GM23338 (cell line): ENCODE measurements around the gene SEMA4D. TPM values are rescaled to one million over a fixed set of nuclear protein-coding genes. Genes with fewer than 3 reads are reported as not detected.

Experiments
- ATAC-seq: fragments of 200-7000 bp; cut with Tn5 transposase; 3 replicates; pipeline ENCODE4 v1.9.1; 2020
- DNase-seq: peaks from one replicate; pipeline ENCODE4 v3.0.0-alpha.2; 2015; ENCODE audit warnings: low spot score
- H2AFZ ChIP-seq: fragments of 200-600 bp; sonication (generic); 2 replicates; pipeline ENCODE4 v1.8.0; 2016; ENCODE audit warnings: antibody characterized with exemption, mild to moderate bottlenecking, moderate library complexity
- H3F3A ChIP-seq: fragments of 200-600 bp; sonication (generic); replicated peaks from 2 replicates; pipeline ENCODE4 v1.8.0; 2017; ENCODE audit warnings: antibody characterized with exemption, mixed run types, low read depth
- H3K27ac ChIP-seq: fragments of 200-600 bp; sonication (generic); 2 replicates; pipeline ENCODE4 v1.6.1; 2016; ENCODE audit warnings: low read depth
- H3K27me3 ChIP-seq: fragments of 200-600 bp; sonication (generic); 2 replicates; pipeline ENCODE4 v1.8.0; 2016; ENCODE audit warnings: mild to moderate bottlenecking, mixed run types, moderate library complexity; ENCODE audit not compliant: insufficient read depth
- H3K36me3 ChIP-seq: fragments of 200-600 bp; sonication (generic); 2 replicates; pipeline ENCODE4 v1.8.0; 2016; ENCODE audit warnings: mild to moderate bottlenecking; ENCODE audit not compliant: insufficient read depth
- H3K4me1 ChIP-seq: fragments of 200-600 bp; sonication (generic); 2 replicates; pipeline ENCODE4 v1.8.0; 2016; ENCODE audit warnings: mild to moderate bottlenecking, moderate library complexity; ENCODE audit not compliant: insufficient read depth
- H3K4me2 ChIP-seq: fragments of 200-600 bp; sonication (generic); 2 replicates; pipeline ENCODE4 v1.7.1; 2017; ENCODE audit warnings: mixed run types
- H3K4me3 ChIP-seq: fragments of 200-600 bp; sonication (generic); 2 replicates; pipeline ENCODE4 v1.6.1; 2016; ENCODE audit warnings: mixed run types
- H3K79me2 ChIP-seq: fragments of 200-600 bp; sonication (generic); replicated peaks from 2 replicates; pipeline ENCODE4 v1.8.0; 2017; ENCODE audit warnings: mild to moderate bottlenecking; ENCODE audit not compliant: insufficient read depth
- H3K9me2 ChIP-seq: fragments of 200-600 bp; sonication (generic); 2 replicates; pipeline ENCODE4 v1.8.0; 2017; ENCODE audit not compliant: insufficient read depth
- H4K20me1 ChIP-seq: fragments of 200-600 bp; sonication (generic); replicated peaks from 2 replicates; pipeline ENCODE4 v1.8.0; 2017; ENCODE audit warnings: mild to moderate bottlenecking; ENCODE audit not compliant: insufficient read depth
- H3K27ac Mint-ChIP-seq: 2 replicates; pipeline ENCODE4 v1.8.0; 2020; ENCODE audit warnings: inconsistent platforms, mild to moderate bottlenecking, moderate library complexity, mixed read lengths
- H3K27me3 Mint-ChIP-seq: 3 replicates; pipeline ENCODE4 v1.8.0; 2022; ENCODE audit warnings: low read depth, mild to moderate bottlenecking, moderate library complexity, mixed read lengths, inconsistent platforms; ENCODE audit not compliant: insufficient read depth, poor library complexity
- H3K36me3 Mint-ChIP-seq: 3 replicates; pipeline ENCODE4 v1.8.0; 2021; ENCODE audit warnings: low read depth, mild to moderate bottlenecking, inconsistent platforms, moderate library complexity, mixed read lengths
- H3K4me1 Mint-ChIP-seq: 3 replicates; pipeline ENCODE4 v1.8.0; 2020; ENCODE audit warnings: mild to moderate bottlenecking, inconsistent platforms, mixed read lengths
- H3K4me3 Mint-ChIP-seq: 3 replicates; pipeline ENCODE4 v1.8.0; 2021; ENCODE audit warnings: moderate library complexity, mild to moderate bottlenecking, inconsistent platforms, mixed read lengths
- H3K9me3 Mint-ChIP-seq: 3 replicates; pipeline ENCODE4 v1.8.0; 2020; ENCODE audit warnings: moderate library complexity, mild to moderate bottlenecking, inconsistent platforms, mixed read lengths
- CREB1 ChIP-seq: fragments of 250-450 bp; sonication (Bioruptor Pico); IDR thresholded peaks from 2 replicates; pipeline ENCODE4 v1.5.0; 2020; ENCODE audit warnings: low read depth, mild to moderate bottlenecking, moderate library complexity
- CTCF ChIP-seq, 2 experiments: fragments of 200-600 bp in 1 of 2; sonication (generic) in 1 of 2; conservative IDR thresholded peaks; 2 replicates each; pipeline versions ENCODE4 v1.5.1 to v1.6.1; 2016 to 2017; ENCODE audit warnings: antibody characterized with exemption in 2 of 2, low read depth in 2 of 2, mild to moderate bottlenecking in 2 of 2, moderate library complexity in 1 of 2
- ETS1 ChIP-seq: IDR thresholded peaks from 2 replicates; pipeline ENCODE4 v1.6.1; 2016; ENCODE audit warnings: antibody characterized with exemption
- EZH2 ChIP-seq: fragments of 200-600 bp; sonication (generic); IDR thresholded peaks from one replicate; pipeline ENCODE4 v1.8.0; 2017; ENCODE audit warnings: antibody characterized with exemption, mild to moderate bottlenecking, low read depth; ENCODE audit not compliant: unreplicated experiment
- EZH2phosphoT487 ChIP-seq: fragments of 200-600 bp; sonication (generic); IDR thresholded peaks from one replicate; pipeline ENCODE4 v1.8.1; 2018; ENCODE audit warnings: antibody characterized with exemption; ENCODE audit not compliant: unreplicated experiment
- JUNB ChIP-seq: IDR thresholded peaks from one replicate; pipeline ENCODE4 v1.6.1; 2016; ENCODE audit warnings: antibody characterized with exemption; ENCODE audit not compliant: unreplicated experiment
- NANOG ChIP-seq: IDR thresholded peaks from 2 replicates; pipeline ENCODE4 v1.6.1; 2016; ENCODE audit warnings: antibody characterized with exemption, borderline replicate concordance
- POLR2AphosphoS5 ChIP-seq: IDR thresholded peaks from 2 replicates; pipeline ENCODE4 v1.6.1; 2016; ENCODE audit warnings: antibody characterized with exemption, low read depth
- STAT1 ChIP-seq: IDR thresholded peaks from one replicate; pipeline ENCODE4 v1.6.1; 2016; ENCODE audit warnings: antibody characterized with exemption; ENCODE audit not compliant: unreplicated experiment
- ZNF114 ChIP-seq: fragments of 250-450 bp; sonication (Bioruptor Pico); IDR thresholded peaks from 2 replicates; pipeline ENCODE4 v1.5.0; 2020; ENCODE audit warnings: mild to moderate bottlenecking, moderate library complexity
- ZNF331 ChIP-seq: fragments of 250-450 bp; sonication (Bioruptor Pico); IDR thresholded peaks from 2 replicates; pipeline ENCODE4 v1.5.0; 2020; ENCODE audit warnings: low read depth, mild to moderate bottlenecking, moderate library complexity
- ZNF462 ChIP-seq: fragments of 250-450 bp; sonication (Bioruptor Pico); IDR thresholded peaks from 2 replicates; pipeline ENCODE4 v1.5.0; 2020; ENCODE audit warnings: mild to moderate bottlenecking, moderate library complexity
- polyA plus RNA-seq: library from polyadenylated mRNA; unstranded; fragments of >200 nt; fragmentation: Nextera tagmentation; extraction: Ambion mirVana; gene quantifications from 2 replicates; pipeline ENCODE4 v1.2.1, GENCODE V29; 2016
- total RNA-seq: library from RNA; depleted of rRNA; stranded (reverse); fragments of >200 nt; shearing (Covaris generic); gene quantifications from 2 replicates; pipeline ENCODE4 v1.2.3, GENCODE V29; 2014

SEMA4D gene
- total and polyA plus RNA-seq, 2 experiments from 2014 or later = 19.3 to 63.0 TPM

- TF ChIP-seq ZNF331 (CRISPR knock-in tag) (no peak), STAT1 (no peak), NANOG (no peak), ETS1 (no peak), CTCF (conservative IDR thresholded peaks at IDR 0.05; ENCODE audit: low read depth in 2 of 2) (no peak), EZH2phosphoT487 (no peak), CREB1 (CRISPR knock-in tag) (no peak), JUNB (no peak), POLR2AphosphoS5 (no peak), EZH2 (no peak)
These were observed 1.2 kb downstream of the SEMA4D start (continued) for GRCh38 chr9:89496645-89497256.

GRCh38 chr9:89495824-89496560, 1.9 kb downstream of the SEMA4D start:
- TF ChIP-seq CTCF (conservative IDR thresholded peaks at IDR 0.05; ENCODE audit: low read depth in 2 of 2) (no peak), CREB1 (CRISPR knock-in tag) (no peak), ZNF114 (CRISPR knock-in tag) (no peak), JUNB (no peak), ZNF462 (CRISPR knock-in tag) (no peak)
- Histone ChIP-seq H3K4me3 (peak overlapping the region; percentile 85), H2AFZ (no peak overlapping the region), H3K79me2 (peaks cover 63% of the 10 kb centered on the region), H3K27ac (no peak overlapping the region), H3K4me2 (peak overlapping the region; percentile 96), H3K27me3 (no peaks in the 10 kb centered on the region), H3K4me1 (peaks cover 57% of the 10 kb centered on the region), H3K9me2 (peaks cover 11% of the 10 kb centered on the region), H4K20me1 (peaks cover 28% of the 10 kb centered on the region), H3K36me3 (no peaks in the 10 kb centered on the region), H3F3A (no peaks in the 10 kb centered on the region)
- no peak for ATAC-seq
- Mint-ChIP-seq H3K9me3 (no peaks in the 10 kb centered on the region), H3K27ac (no peak overlapping the region), H3K4me3 (peak overlapping the region; percentile 83), H3K36me3 (no peaks in the 10 kb centered on the region; the same call in 2 of the 3 replicates), H3K4me1 (peaks cover 70% of the 10 kb centered on the region), H3K27me3 (peaks cover 8% of the 10 kb centered on the region)
- no peak for DNase-seq
